Spleen (tissue), 11 donors: Measurements from ENCODE around the gene NFIB. TPM values are rescaled to one million over a fixed set of nuclear protein-coding genes. Genes with fewer than 3 reads are reported as not detected.

ENCODE experiments used
- DNase-seq: peaks from one replicate; pipeline ENCODE4 v3.0.0-alpha.2; 2020
- H3K27ac ChIP-seq, 8 donors: fragments of 200-600 bp; sonication (generic) in 7 of 8; 1 replicate in 4 of 8; 2 replicates in 4 of 8; pipeline versions ENCODE4 v1.5.0 to v1.8.0; 2016 to 2021; ENCODE audit warnings: inconsistent platforms in 4 of 8, mild to moderate bottlenecking in 4 of 8, moderate library complexity in 1 of 8
- H3K27me3 ChIP-seq, 7 donors: fragments of 200-600 bp; sonication (generic) in 6 of 7; replicated peaks in 1 of 7; 1 replicate in 4 of 7; 2 replicates in 3 of 7; pipeline versions ENCODE4 v1.5.0 to v1.8.0; 2016 to 2021; ENCODE audit warnings: inconsistent platforms in 3 of 7, mild to moderate bottlenecking in 1 of 7
- H3K36me3 ChIP-seq, 6 donors: fragments of 200-600 bp; sonication (generic) in 5 of 6; 1 replicate in 4 of 6; 2 replicates in 2 of 6; pipeline versions ENCODE4 v1.5.0 to v1.8.0; 2016 to 2021; ENCODE audit warnings: inconsistent platforms in 2 of 6
- H3K4me1 ChIP-seq, 6 donors: fragments of 200-600 bp; sonication (generic) in 5 of 6; 1 replicate in 3 of 6; 2 replicates in 3 of 6; pipeline versions ENCODE4 v1.5.0 to v1.8.0; 2016 to 2021; ENCODE audit warnings: inconsistent platforms in 3 of 6
- H3K4me3 ChIP-seq, 8 donors: fragments of 200-600 bp; sonication (generic) in 7 of 8; 1 replicate in 4 of 8; 2 replicates in 4 of 8; pipeline versions ENCODE4 v1.5.0 to v1.8.0; 2016 to 2021; ENCODE audit warnings: inconsistent platforms in 4 of 8, mild to moderate bottlenecking in 4 of 8, moderate library complexity in 2 of 8
- H3K9me3 ChIP-seq, 8 donors: fragments of 200-600 bp; sonication (generic) in 7 of 8; 1 replicate in 4 of 8; 2 replicates in 4 of 8; pipeline versions ENCODE4 v1.5.0 to v1.8.0; 2016 to 2021; ENCODE audit warnings: inconsistent platforms in 4 of 8
- POLR2A ChIP-seq, 3 donors: fragments of 450-650 bp; IDR thresholded peaks; one replicate each; pipeline ENCODE4 v1.5.1; 2017; ENCODE audit warnings: antibody characterized with exemption in 3 of 3, mild to moderate bottlenecking in 1 of 3
- POLR2AphosphoS5 ChIP-seq, 3 donors: sonication (generic); formaldehyde crosslinking; IDR thresholded peaks; one replicate each; pipeline ENCODE4 v1.5.1; 2017; ENCODE audit warnings: antibody characterized with exemption in 3 of 3
- WGBS, 5 donors: extraction: QIAGEN DNeasy Blood & Tissue Kit in 3 of 5; methylation state at CpG; one replicate each; pipeline versions ENCODE4 v1.1.5 to v1.1.7; 2013 to 2018; 5-methylcytosine and 5-hydroxymethylcytosine counted together
- intact Hi-C: fragments of 100-400 bp; cut with DNase I; formaldehyde crosslinking; loops from one replicate; pipeline ENCODE4 v1.15.0; 2023; ENCODE audit warnings: low total_unique reads
- polyA plus RNA-seq, 3 donors: library from polyadenylated mRNA; stranded (reverse); fragments of 200-250 nt; gene quantifications; one replicate each; pipeline ENCODE4 v1.2.1, GENCODE V29; 2013
- total RNA-seq, 7 donors: library from RNA; depleted of rRNA in 3 of 7; stranded (reverse); fragments of >200 nt in 3 of 7; fragmentation: NEBNext Ultra II Directional in 4 of 7; extraction: Animal tissue kit (Norgen Biotek cat#: 25700) in 4 of 7; gene quantifications; one replicate each; pipeline versions ENCODE4 v1.1.0 to v1.2.1, GENCODE V29; 2016 to 2021
- TF ChIP-seq, protein P1 (sequence below), 11 experiments: fragments of 200-600 bp in 7 of 11; fragments of 450-650 bp in 4 of 11; sonication (generic) in 4 of 11; IDR thresholded peaks in 8 of 11; conservative IDR thresholded peaks in 3 of 11; 1 replicate in 7 of 11; 2 replicates in 4 of 11; pipeline versions ENCODE4 v1.4.0 to v1.8.0; 2016 to 2021; ENCODE audit warnings: antibody characterized with exemption in 11 of 11, inconsistent platforms in 4 of 11, mild to moderate bottlenecking in 1 of 11
- donor health status: healthy with polysubstance abuse.
- donor health status: DM: no; HTN: no; CAD: no; lungs with moderate emphysema.
- donor health status: DM: no; HTN: no; CAD: no.
- donor health status: Bipolar disorder and iron deficiency.
- donor health status: healthy.
- donor health status: DM: no; HTN: no; CAD: no.
- donor health status: DM: yes; HTN: yes; CAD: no.

NFIB gene
- total and polyA plus RNA-seq, 10 donors = 3.6 to 96.8 (median 48.4) TPM

GRCh38 chr9:14281136-14281795 is 32.7 kb downstream of the NFIB start:
- TF ChIP-seq POLR2AphosphoS5 (IDR thresholded peaks at IDR 0.05) (no peak), POLR2A (IDR thresholded peaks at IDR 0.05) (no peak)
- TF ChIP-seq, protein P1, sequence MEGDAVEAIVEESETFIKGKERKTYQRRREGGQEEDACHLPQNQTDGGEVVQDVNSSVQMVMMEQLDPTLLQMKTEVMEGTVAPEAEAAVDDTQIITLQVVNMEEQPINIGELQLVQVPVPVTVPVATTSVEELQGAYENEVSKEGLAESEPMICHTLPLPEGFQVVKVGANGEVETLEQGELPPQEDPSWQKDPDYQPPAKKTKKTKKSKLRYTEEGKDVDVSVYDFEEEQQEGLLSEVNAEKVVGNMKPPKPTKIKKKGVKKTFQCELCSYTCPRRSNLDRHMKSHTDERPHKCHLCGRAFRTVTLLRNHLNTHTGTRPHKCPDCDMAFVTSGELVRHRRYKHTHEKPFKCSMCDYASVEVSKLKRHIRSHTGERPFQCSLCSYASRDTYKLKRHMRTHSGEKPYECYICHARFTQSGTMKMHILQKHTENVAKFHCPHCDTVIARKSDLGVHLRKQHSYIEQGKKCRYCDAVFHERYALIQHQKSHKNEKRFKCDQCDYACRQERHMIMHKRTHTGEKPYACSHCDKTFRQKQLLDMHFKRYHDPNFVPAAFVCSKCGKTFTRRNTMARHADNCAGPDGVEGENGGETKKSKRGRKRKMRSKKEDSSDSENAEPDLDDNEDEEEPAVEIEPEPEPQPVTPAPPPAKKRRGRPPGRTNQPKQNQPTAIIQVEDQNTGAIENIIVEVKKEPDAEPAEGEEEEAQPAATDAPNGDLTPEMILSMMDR (IDR thresholded peaks at IDR 0.05 in 8 of 11, conservative IDR thresholded peaks at IDR 0.05 in 3 of 11) = no peak
- Histone ChIP-seq H3K36me3 (no peaks in the 10 kb centered on the region), H3K27me3 (no peaks in the 10 kb centered on the region), H3K9me3 (no peaks in the 10 kb centered on the region), H3K27ac (no peak overlapping the region), H3K4me3 (no peak overlapping the region), H3K4me1 (peaks cover 0 to 13% (median 0%) of the 10 kb centered on the region in 6 donors)
- no peak for DNase-seq
- intact Hi-C loops = no loop called here
- 0 to 50% (median 12%) methylated on average over 1 of the region's 1 CpG for WGBS, 5 donors

- 91 to 97% (median 96%) methylated on average over 3 of the region's 3 CpGs for WGBS, 5 donors
- no peaks in the 10 kb centered on the region for H3K9me3 ChIP-seq
- intact Hi-C loops = no loop called here
- H3K27ac ChIP-seq = no peak overlapping the region
- peaks cover 0 to 17% (median 2%) of the 10 kb centered on the region in 6 donors for H3K4me1 ChIP-seq
- DNase-seq = no peak
- no peak overlapping the region for H3K4me3 ChIP-seq
- no peaks in the 10 kb centered on the region for H3K27me3 ChIP-seq
- H3K36me3 ChIP-seq = no peaks in the 10 kb centered on the region
- TF ChIP-seq, protein P1 (IDR thresholded peaks at IDR 0.05 in 8 of 11, conservative IDR thresholded peaks at IDR 0.05 in 3 of 11) = no peak
- TF ChIP-seq POLR2A (IDR thresholded peaks at IDR 0.05) (no peak), POLR2AphosphoS5 (IDR thresholded peaks at IDR 0.05) (no peak)
These were observed 34.3 kb downstream of the NFIB start for GRCh38 chr9:14279671-14280070.

GRCh38 chr9:14278291-14278721 is 35.6 kb downstream of the NFIB start:
- intact Hi-C loops = no loop called here
- peaks cover 0 to 25% (median 6%) of the 10 kb centered on the region in 6 donors for H3K4me1 ChIP-seq
- no peaks in the 10 kb centered on the region for H3K36me3 ChIP-seq
- no peak for DNase-seq
- 87 to 95% (median 91%) methylated on average over 5 of the region's 5 CpGs for WGBS, 5 donors
- H3K4me3 ChIP-seq = no peak overlapping the region
- no peak for TF ChIP-seq POLR2AphosphoS5 (IDR thresholded peaks at IDR 0.05)
- TF ChIP-seq POLR2A (IDR thresholded peaks at IDR 0.05) = no peak
- TF ChIP-seq, protein P1 (IDR thresholded peaks at IDR 0.05 in 8 of 11, conservative IDR thresholded peaks at IDR 0.05 in 3 of 11) = no peak
- H3K27me3 ChIP-seq = peaks cover 0 to 5% (median 0%) of the 10 kb centered on the region in 7 donors
- no peak overlapping the region for H3K27ac ChIP-seq
- H3K9me3 ChIP-seq = no peaks in the 10 kb centered on the region

- H3K9me3 ChIP-seq = no peaks in the 10 kb centered on the region
- no peaks in the 10 kb centered on the region for H3K36me3 ChIP-seq
- H3K4me3 ChIP-seq = no peak overlapping the region
- peaks cover 0 to 6% (median 0%) of the 10 kb centered on the region in 7 donors for H3K27me3 ChIP-seq
- peaks cover 0 to 29% (median 6%) of the 10 kb centered on the region in 6 donors for H3K4me1 ChIP-seq
- TF ChIP-seq POLR2AphosphoS5 (IDR thresholded peaks at IDR 0.05) (no peak), POLR2A (IDR thresholded peaks at IDR 0.05) (no peak)
- TF ChIP-seq, protein P1 (IDR thresholded peaks at IDR 0.05 in 8 of 11, conservative IDR thresholded peaks at IDR 0.05 in 3 of 11) = no peak
- DNase-seq = no peak
- intact Hi-C loops = no loop called here
- H3K27ac ChIP-seq = peak overlapping the region in 1 of 8 donors; percentile 27
- 80 to 86% (median 83%) methylated on average over 3 of the region's 3 CpGs for WGBS, 5 donors
These were observed 36.2 kb downstream of the NFIB start for GRCh38 chr9:14277761-14278160.
